Loucy (cell line): Measurements from ENCODE around the gene TRAPPC6A.

ENCODE experiments used
- EZH2phosphoT487 ChIP-seq: fragments of 200-600 bp; IDR thresholded peaks from 2 replicates; pipeline ENCODE4 v1.6.1; 2018; ENCODE audit warnings: antibody characterized with exemption, mild to moderate bottlenecking, moderate library complexity, borderline replicate concordance
- TF ChIP-seq, protein P1 (sequence below): fragments of 200-600 bp; sonication (generic); conservative IDR thresholded peaks from 2 replicates; pipeline ENCODE4 v1.5.1; 2014; ENCODE audit warnings: mild to moderate bottlenecking, antibody characterized with exemption, low read length

DNA sequence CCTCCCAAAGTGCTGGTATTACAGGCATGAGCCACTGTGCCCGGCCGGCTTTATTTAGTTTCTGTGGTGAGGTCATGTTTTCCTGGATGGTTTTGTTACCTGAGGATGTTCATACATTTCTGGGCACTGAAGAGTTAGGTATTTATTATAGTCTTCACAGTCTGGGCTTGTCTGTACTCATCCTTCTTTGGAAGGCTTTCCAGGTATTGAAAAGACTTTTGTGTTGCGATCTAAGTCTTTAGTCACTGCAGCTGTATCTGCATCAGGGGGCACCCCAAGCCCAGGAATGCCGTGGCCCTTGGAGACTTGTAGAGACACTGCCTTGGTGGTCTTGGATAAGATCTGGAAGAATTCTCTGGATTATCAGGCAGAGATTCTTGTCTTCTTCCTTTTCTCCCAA lies 13.3 kb upstream of the TRAPPC6A start:
- TF ChIP-seq EZH2phosphoT487: no peak
- TF ChIP-seq, protein P1, sequence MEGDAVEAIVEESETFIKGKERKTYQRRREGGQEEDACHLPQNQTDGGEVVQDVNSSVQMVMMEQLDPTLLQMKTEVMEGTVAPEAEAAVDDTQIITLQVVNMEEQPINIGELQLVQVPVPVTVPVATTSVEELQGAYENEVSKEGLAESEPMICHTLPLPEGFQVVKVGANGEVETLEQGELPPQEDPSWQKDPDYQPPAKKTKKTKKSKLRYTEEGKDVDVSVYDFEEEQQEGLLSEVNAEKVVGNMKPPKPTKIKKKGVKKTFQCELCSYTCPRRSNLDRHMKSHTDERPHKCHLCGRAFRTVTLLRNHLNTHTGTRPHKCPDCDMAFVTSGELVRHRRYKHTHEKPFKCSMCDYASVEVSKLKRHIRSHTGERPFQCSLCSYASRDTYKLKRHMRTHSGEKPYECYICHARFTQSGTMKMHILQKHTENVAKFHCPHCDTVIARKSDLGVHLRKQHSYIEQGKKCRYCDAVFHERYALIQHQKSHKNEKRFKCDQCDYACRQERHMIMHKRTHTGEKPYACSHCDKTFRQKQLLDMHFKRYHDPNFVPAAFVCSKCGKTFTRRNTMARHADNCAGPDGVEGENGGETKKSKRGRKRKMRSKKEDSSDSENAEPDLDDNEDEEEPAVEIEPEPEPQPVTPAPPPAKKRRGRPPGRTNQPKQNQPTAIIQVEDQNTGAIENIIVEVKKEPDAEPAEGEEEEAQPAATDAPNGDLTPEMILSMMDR: no peak
